Stimulated activated CD4-positive, alpha-beta T cell treated with anti-CD3 and anti-CD28 coated beads, Interleukin-4, amount 100 ng/mL, for 1 hour (primary cell): ENCODE data around the gene KCNMA1.

Experiments used
- DNase-seq: peaks from one replicate; pipeline ENCODE4 v3.0.0-alpha.2; 2020

Gene KCNMA1

GRCh38 chr10:77253147-77253545 is 384.5 kb downstream of the KCNMA1 start:
- no peak for DNase-seq

GRCh38 chr10:77252380-77253146 is 385.0 kb downstream of the KCNMA1 start:
- DNase-seq: no peak

- DNase-seq: no peak
Measured at GRCh38 chr10:77251297-77252013, 386.2 kb downstream of the KCNMA1 start.

DNA sequence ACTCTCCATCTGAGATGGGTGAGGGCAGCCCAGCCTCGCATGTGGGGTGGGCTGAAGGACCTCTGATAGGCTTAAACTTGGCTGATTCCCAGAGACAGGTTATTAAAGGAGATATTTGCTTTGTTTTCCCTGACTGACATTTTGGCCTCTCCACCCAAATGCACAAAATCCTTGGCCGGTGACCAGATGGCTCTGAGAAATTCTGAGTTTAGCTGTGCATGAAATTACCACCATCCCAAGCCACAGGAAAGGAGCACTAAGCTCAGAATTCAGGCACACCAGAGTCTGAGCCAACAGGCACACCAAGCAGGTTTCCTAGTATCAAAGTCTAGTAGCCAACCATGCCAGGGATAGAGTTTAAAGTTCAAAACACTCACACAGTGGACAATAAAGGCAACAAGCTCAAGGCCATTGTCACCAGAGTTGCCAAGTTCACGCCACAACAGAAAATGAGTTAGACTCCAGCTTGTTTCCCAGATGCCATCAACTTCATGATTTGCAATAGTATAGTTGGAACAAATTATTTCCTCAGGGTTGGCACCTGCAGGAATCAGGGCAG is 387.6 kb downstream of the KCNMA1 start:
- no peak for DNase-seq

GRCh38 chr10:77248104-77248790 is 389.4 kb downstream of the KCNMA1 start:
- DNase-seq: no peak

DNA sequence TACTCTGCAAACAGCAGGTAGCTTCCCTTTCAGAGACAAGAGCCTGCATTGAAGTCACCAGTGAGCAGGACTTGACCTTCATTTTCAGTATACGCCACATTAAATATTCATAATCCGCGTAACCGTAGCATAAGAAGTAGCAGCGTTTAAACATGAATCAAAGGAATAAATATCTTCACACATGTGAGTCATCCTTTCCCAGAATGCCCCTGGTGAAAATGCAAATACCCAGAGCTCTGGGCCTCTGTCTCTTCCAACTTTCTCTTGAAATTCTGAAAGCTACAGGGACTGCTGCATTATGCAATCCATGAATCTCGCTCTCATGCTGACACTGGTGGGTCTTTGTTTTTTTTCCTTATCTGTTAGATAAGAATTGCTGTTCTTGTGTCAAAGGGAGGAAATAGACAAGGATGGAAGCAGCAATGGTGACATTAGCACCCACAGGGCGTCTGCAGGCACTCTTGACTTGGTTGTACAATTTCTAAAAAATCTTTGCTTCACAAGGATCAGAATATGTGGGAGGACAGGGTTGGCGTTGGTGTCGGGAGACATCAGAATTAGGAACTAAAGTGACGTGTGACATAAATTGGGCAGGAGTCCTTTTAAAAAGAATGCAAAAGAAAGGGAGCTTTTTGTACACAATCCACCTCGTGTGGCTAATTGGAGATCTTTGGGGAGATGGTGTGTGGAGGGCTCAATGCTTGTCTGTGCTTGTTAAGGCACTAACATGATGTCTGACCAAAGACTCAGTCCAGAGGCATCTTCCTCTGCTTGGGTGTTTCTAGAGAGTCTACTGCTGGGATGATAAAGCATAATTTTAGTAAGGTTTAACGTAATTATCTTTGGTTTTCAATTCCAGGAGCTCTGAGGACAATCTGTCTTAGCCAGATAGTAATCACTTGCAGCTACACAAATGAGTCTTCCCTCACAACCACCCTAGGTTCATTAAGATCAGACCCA is 390.3 kb downstream of the KCNMA1 start:
- no peak for DNase-seq

GRCh38 chr10:77245953-77246352 is 391.7 kb downstream of the KCNMA1 start:
- DNase-seq: no peak

- no peak for DNase-seq
Measured at GRCh38 chr10:77244746-77245145, 392.9 kb downstream of the KCNMA1 start.

GRCh38 chr10:77244286-77244685 is 393.3 kb downstream of the KCNMA1 start:
- no peak for DNase-seq

- no peak for DNase-seq
Measured at GRCh38 chr10:77241350-77241725, 396.3 kb downstream of the KCNMA1 start.

DNA sequence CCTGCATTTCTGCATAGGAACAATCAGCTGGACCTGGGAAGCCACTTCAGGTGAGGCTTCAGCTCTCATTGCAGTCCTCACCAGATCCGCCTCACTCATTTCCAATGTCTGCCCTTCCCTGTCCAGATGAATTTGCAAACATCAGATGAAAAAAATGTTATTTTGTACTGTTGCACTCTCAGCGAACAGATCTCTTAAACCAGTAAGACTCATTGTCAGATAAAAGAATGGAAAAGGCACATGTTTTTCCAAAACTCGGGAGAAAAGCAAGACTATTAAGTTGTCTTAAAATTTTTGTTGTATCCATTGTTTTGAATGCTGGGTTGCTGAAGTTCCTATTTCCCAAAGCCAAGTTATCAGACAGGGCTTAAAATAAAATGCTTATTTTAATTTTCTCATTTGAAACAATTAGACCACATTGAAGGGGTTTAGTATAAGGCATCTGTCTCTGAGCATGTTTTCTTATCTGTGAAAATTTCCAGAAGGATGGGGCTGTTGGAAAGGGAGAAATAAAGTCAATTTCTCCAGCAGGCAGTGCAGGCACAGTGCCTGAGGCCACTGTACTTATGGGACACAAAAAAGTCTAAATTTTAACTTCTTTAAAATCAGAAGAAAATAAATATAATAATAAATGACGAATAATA is 396.8 kb downstream of the KCNMA1 start:
- no peak for DNase-seq

DNA sequence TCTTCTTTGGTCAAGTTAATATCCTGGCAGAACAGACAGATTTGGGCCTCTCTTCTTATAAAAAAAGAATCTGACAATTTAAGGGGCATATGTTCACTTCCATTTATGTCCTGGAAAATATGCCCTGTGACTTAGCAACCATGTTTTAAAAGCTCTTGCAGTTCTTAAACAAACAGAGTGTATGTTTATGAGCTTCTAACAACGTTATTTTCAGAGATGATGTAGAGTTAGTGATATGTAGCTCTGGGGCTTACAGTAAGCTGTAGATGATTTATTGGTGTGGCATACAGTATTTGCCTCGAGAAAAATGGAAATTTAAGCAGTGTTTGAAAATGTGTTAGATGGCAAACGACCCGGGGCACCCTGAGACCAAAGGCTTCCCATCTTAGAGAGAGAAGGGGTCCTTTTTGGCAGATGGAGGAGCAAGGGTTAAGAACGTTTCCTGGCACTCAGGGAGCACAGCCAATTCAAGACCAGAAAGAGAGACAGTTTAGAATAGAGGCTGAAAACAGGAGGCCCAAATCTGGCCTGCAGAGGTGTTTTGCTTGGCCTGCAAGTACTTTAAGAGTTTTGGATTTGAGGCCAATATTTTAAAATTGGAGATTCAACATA is 397.5 kb downstream of the KCNMA1 start:
- no peak for DNase-seq

- DNase-seq: no peak
Measured at GRCh38 chr10:77237120-77237519, 400.5 kb downstream of the KCNMA1 start.

DNA sequence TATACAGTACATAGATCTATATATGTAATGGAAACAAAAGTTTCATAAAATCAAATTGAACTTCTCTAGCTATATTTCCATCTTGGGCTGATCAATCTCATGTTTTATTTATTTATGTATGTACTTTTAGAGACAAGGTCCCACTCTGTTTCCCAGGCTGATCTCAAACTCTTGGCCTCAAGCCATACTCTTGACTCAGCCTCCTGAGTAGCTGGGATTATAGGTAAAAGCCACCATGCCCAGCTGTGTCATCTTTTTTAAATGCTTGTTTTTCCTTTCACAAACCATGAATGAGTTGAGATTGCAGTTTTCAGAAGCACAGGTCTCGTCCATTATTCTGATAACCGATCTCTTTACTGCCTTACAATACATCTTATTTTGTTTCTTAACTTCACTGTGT is 400.9 kb downstream of the KCNMA1 start:
- DNase-seq: no peak

GRCh38 chr10:77236029-77236428 is 401.6 kb downstream of the KCNMA1 start:
- no peak for DNase-seq

DNA sequence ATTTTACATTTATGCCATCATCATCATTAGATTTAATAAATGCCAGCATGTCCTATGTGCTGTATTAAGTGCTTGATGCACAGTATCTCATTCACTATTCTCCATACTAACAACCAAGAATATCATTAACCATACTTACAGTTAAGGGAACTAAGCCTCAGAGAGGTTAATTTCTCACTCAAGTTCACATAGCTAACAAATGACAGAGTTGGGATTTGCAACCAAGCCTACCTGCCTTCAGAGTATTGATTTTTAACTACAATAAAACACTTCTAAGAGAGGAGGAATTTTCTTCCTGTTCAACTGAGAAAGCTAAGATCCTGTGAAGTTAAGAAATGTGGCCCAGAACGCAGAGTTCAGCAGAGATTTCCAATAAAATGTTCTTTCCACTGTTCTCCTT is 403.0 kb downstream of the KCNMA1 start:
- DNase-seq: no peak

DNA sequence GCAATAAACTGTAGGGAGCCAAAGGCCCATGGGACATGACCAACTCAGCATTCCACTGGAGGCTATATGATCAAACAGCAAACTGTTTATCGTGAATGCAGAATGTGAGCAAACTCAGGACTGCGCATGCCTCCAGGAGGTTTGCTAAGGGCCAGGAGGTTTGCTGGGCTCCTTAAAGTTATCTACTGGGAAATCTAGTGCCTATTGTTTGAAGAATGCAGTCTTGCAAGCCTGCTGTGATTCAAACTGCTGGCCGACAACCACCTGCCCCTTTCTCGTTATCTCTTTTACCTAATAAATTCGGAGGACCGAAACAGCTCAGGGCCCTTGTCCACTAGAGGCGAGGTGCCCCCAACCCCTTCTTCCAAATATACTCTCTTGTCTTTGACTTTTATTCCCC is 404.1 kb downstream of the KCNMA1 start:
- DNase-seq: no peak

DNA sequence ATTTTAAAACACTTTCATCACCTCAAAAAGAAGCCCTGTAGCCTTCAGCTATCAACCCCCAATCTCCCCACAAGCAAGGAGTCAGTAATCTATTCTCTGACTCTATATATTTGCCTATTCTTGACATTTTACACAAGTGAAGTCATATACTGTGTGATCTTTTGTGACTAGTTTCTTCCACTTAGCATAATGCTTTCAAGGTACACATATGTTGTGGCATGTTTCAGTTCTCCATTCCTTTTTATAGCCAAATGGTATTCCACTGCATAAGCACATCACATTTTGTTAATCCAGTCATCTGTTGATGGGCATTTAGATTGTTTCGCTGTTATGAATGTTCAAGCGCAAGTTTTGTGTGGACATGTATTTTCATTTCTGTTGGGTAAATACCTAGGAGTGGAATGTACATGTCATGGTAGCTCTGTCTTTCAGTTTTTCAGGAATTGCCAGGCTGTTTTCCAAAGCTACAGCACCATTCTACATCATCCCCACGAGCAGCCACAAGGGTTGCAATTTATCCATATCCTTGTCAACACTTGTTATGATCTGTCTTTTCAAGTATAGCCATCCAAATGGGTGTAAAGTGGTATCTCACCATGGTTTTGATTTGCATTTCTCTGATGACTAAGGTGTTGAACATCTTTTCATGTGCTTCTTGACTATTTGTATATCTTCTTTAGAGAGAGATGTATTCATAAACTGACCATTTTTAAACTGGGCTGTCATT is 405.6 kb downstream of the KCNMA1 start:
- DNase-seq: no peak

GRCh38 chr10:77231375-77231774 is 406.2 kb downstream of the KCNMA1 start:
- no peak for DNase-seq

DNA sequence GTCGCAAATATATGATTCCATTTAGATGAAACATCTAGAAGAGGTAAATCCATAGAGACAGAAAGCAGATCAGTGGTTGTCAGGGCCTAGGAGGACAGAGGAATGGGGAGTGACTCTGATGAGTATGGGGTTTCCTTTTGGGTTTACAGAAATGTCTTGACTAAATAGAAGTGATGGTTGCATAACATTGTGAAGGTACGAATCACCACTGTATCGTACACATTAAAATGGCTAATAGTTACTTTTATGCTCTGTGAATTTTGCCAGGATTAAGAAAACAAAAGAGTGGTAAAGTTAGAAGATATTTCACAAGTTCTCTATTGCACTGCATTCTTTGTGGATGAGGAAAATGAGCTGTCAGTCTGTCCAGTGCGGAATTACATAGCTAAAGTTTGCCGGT is 407.4 kb downstream of the KCNMA1 start:
- no peak for DNase-seq

DNA sequence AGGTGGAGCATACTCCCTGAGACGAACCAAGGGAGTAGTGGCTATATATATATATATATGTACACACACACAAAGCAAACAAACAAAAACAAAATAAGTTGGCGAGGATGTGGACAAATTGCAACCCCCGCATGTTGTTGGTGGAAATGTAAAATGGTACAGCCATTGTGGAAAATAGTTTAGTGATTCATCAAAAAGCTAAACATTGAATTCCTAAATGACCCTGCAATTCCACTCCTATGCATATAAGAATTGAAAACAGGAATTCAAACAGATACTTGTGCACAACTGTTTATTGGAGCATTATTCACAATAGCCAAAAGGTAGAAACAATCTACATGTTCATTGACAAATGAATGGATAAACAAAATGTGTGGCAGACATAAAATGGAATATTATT is 407.9 kb downstream of the KCNMA1 start:
- DNase-seq: no peak
